Measurements from ENCODE around the gene PARP16. TPM values are rescaled to one million over a fixed set of nuclear protein-coding genes. Genes with fewer than 3 reads are reported as not detected.

Gene PARP16
- total and polyA plus RNA-seq, 9 of the 15 experiments (the other 6 are each of a cell fraction or from before 2014, with no cell fraction given) = 3.0 to 9.9 (median 5.8) TPM

DNA sequence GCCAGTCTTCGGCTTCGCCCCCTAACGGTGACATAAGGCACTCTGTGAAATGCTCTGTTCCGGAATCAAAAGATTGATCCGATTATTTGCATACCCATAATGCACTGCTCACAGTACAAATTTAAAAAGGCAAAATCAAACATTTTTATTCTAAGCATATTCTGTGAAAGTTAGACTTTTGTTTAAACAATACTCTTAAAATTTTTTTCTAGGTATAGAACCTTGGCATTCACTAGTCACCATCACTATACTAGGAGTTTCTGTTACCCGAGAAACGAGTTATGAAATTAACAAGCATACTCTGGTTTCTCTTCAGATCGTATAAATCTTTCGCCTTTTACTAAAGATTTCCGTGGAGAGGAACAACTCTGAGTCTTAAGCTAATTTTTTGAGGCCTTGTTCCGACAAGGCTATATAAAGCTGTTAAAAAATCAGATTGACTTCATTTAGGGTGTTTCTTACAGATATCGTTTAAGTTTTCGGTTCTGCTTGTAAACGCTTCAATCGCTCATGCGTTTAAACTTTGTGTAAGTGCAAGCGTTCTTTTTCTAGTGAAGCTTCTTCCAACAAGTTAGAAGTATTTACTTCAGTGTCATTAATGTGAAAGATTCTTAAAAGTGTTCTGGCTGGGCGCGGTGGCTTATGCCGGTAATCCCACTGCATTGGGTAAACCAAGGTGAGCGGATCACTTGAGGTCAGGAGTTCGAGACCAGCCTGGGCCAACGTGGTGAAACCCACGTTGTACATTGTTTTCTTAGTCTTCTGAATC lies 17.9 kb upstream of the PARP16 start, which contains the start of gene RNU5B-1 (continued):
- TF ChIP-seq, protein P1, sequence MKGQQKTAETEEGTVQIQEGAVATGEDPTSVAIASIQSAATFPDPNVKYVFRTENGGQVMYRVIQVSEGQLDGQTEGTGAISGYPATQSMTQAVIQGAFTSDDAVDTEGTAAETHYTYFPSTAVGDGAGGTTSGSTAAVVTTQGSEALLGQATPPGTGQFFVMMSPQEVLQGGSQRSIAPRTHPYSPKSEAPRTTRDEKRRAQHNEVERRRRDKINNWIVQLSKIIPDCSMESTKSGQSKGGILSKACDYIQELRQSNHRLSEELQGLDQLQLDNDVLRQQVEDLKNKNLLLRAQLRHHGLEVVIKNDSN (CRISPR knock-in tag; IDR thresholded peaks at IDR 0.05) = no peak
- no peak for TF ChIP-seq YBX1 (IDR thresholded peaks at IDR 0.05)
- TF ChIP-seq SNRNP70 (optimal IDR thresholded peaks at IDR 0.05; ENCODE audit: low read depth, low read length) = no peak
- peak; percentile 87 for TF ChIP-seq RBFOX2 (IDR thresholded peaks at IDR 0.05; ENCODE audit: low read depth, low read length)
- TF ChIP-seq EZH2 (IDR thresholded peaks at IDR 0.05; ENCODE audit: borderline replicate concordance, low read depth, low read length) = no peak
- peak; percentile 73 to 77; a peak in 3 of 4 replicates for TF ChIP-seq KDM1A (IDR thresholded peaks at IDR 0.05)
- TF ChIP-seq NCOA4 (IDR thresholded peaks at IDR 0.05; ENCODE audit: partially characterized antibody) = peak; percentile 98
- TF ChIP-seq ZZZ3 (IDR thresholded peaks at IDR 0.05) = 0 out of 2 replicates have a peak, but pooled peaks have one; percentile 56
- 0 out of 2 replicates have a peak, but pooled peaks have one; percentile 11 for TF ChIP-seq NFIX (CRISPR knock-in tag; IDR thresholded peaks at IDR 0.05; ENCODE audit: low read depth)
- TF ChIP-seq CHD4 (IDR thresholded peaks at IDR 0.05; ENCODE audit: insufficient read depth, insufficient replicate concordance, low read depth, low read length, poor library complexity, severe bottlenecking) = no peak
- peak; percentile 100 for TF ChIP-seq GTF2F1 (IDR thresholded peaks at IDR 0.05; ENCODE audit: low read depth, low read length)
- peak; percentile 65 for TF ChIP-seq ETV5 (CRISPR knock-in tag; IDR thresholded peaks at IDR 0.05; ENCODE audit: low read depth)
- TF ChIP-seq SAFB2 (IDR thresholded peaks at IDR 0.05; ENCODE audit: borderline replicate concordance, low read depth, low read length, severe bottlenecking) = no peak
- TF ChIP-seq ZNF77 (CRISPR knock-in tag; IDR thresholded peaks at IDR 0.05) = peak; percentile 96
- TF ChIP-seq ATF7 (IDR thresholded peaks at IDR 0.05) = peak; percentile 81
- TF ChIP-seq BHLHE40 (IDR thresholded peaks at IDR 0.05; ENCODE audit: low read length) = 0 out of 2 replicates have a peak, but pooled peaks have one; percentile 19
- peak; percentile 100 for TF ChIP-seq ZC3H8 (IDR thresholded peaks at IDR 0.05)
- TF ChIP-seq ZBTB8A (IDR thresholded peaks at IDR 0.05; ENCODE audit: partially characterized antibody) = peak; percentile 98
- TF ChIP-seq SMARCA4 (IDR thresholded peaks at IDR 0.05) = peak; percentile 11; the same call in 1 of the 2 replicates
- TF ChIP-seq, protein P2, sequence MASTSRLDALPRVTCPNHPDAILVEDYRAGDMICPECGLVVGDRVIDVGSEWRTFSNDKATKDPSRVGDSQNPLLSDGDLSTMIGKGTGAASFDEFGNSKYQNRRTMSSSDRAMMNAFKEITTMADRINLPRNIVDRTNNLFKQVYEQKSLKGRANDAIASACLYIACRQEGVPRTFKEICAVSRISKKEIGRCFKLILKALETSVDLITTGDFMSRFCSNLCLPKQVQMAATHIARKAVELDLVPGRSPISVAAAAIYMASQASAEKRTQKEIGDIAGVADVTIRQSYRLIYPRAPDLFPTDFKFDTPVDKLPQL (IDR thresholded peaks at IDR 0.05; ENCODE audit: extremely low read depth, insufficient read length) = peak; percentile 95
- TF ChIP-seq, protein P3, sequence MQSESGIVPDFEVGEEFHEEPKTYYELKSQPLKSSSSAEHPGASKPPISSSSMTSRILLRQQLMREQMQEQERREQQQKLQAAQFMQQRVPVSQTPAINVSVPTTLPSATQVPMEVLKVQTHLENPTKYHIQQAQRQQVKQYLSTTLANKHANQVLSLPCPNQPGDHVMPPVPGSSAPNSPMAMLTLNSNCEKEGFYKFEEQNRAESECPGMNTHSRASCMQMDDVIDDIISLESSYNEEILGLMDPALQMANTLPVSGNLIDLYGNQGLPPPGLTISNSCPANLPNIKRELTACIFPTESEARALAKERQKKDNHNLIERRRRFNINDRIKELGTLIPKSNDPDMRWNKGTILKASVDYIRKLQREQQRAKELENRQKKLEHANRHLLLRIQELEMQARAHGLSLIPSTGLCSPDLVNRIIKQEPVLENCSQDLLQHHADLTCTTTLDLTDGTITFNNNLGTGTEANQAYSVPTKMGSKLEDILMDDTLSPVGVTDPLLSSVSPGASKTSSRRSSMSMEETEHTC (IDR thresholded peaks at IDR 0.05) = no peak
- TF ChIP-seq HCFC1 (IDR thresholded peaks at IDR 0.05; ENCODE audit: low read depth, low read length) = peak; percentile 66
- TF ChIP-seq, protein P4, sequence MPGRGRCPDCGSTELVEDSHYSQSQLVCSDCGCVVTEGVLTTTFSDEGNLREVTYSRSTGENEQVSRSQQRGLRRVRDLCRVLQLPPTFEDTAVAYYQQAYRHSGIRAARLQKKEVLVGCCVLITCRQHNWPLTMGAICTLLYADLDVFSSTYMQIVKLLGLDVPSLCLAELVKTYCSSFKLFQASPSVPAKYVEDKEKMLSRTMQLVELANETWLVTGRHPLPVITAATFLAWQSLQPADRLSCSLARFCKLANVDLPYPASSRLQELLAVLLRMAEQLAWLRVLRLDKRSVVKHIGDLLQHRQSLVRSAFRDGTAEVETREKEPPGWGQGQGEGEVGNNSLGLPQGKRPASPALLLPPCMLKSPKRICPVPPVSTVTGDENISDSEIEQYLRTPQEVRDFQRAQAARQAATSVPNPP (IDR thresholded peaks at IDR 0.05; ENCODE audit: borderline replicate concordance, insufficient read depth, insufficient read length) = no peak
- TF ChIP-seq U2AF2 (optimal IDR thresholded peaks at IDR 0.05; ENCODE audit: low read depth, low read length) = no peak
- TF ChIP-seq ZNF143 (CRISPR knock-in tag; IDR thresholded peaks at IDR 0.05) = peak; percentile 84
- TF ChIP-seq ZEB2 (IDR thresholded peaks at IDR 0.05) = peak; percentile 67; the same call in 1 of the 2 replicates
- TF ChIP-seq CREM (IDR thresholded peaks at IDR 0.05; ENCODE audit: low read depth) = no peak; the same call in none of the 2 replicates

Data from K562 (cell line).